ENCODE results near the gene GNAT3.

Gene GNAT3

DNA sequence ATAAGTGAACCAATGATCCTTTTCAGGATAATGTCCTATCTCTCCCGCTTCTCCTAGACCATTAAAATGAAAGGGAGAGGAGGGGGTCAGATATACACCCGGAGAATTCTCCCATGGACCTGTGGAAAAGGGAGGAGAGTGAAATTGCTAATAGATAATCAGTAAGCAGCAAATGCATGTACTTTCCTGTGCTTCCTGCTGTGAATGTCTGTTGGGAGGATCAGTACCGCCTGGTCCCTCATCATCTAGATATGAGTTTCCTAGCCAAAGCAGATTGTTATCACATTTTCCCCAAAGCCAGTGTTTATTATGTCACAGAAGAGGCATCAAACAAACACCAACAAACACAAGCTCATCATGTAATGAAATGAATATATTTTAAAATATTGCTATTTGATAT lies 96.8 kb downstream of the GNAT3 start:
- no peak overlapping the region for H3K4me3 ChIP-seq (ENCODE audit: low read depth in 1 of 2, low read length in 2 of 2)
- H2AFZ ChIP-seq (ENCODE audit: low read depth, low read length) = no peak overlapping the region
- no peak overlapping the region for H3K4me2 ChIP-seq (ENCODE audit: insufficient read depth, low read length)
- no peaks in the 10 kb centered on the region for H3K9me3 ChIP-seq (ENCODE audit: insufficient read depth, low read length, severe bottlenecking)
- no peaks in the 10 kb centered on the region for H3K4me1 ChIP-seq (ENCODE audit: insufficient read depth, low read length)
- H3K36me3 ChIP-seq (ENCODE audit: insufficient read depth, low read length) = no peaks in the 10 kb centered on the region
- no peaks in the 10 kb centered on the region for H3K27me3 ChIP-seq (ENCODE audit: insufficient read depth, low read length, poor library complexity)
- ATAC-seq (ENCODE audit: insufficient read depth, low read depth) (no peak), DNase-seq (no peak)
- H3K9ac ChIP-seq (ENCODE audit: low read depth, low read length) = no peak overlapping the region
- H3K79me2 ChIP-seq (ENCODE audit: insufficient read depth, low read length) = no peaks in the 10 kb centered on the region
- no peak overlapping the region for H3K27ac ChIP-seq (ENCODE audit: low read length)
- TF ChIP-seq, protein P1, sequence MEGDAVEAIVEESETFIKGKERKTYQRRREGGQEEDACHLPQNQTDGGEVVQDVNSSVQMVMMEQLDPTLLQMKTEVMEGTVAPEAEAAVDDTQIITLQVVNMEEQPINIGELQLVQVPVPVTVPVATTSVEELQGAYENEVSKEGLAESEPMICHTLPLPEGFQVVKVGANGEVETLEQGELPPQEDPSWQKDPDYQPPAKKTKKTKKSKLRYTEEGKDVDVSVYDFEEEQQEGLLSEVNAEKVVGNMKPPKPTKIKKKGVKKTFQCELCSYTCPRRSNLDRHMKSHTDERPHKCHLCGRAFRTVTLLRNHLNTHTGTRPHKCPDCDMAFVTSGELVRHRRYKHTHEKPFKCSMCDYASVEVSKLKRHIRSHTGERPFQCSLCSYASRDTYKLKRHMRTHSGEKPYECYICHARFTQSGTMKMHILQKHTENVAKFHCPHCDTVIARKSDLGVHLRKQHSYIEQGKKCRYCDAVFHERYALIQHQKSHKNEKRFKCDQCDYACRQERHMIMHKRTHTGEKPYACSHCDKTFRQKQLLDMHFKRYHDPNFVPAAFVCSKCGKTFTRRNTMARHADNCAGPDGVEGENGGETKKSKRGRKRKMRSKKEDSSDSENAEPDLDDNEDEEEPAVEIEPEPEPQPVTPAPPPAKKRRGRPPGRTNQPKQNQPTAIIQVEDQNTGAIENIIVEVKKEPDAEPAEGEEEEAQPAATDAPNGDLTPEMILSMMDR (IDR thresholded peaks at IDR 0.05; ENCODE audit: borderline replicate concordance, extremely low read depth, low read length, poor library complexity, severe bottlenecking) = no peak
- no peak for TF ChIP-seq EZH2 (IDR thresholded peaks at IDR 0.05; ENCODE audit: borderline replicate concordance, low read depth, low read length, severe bottlenecking)
- H4K20me1 ChIP-seq (ENCODE audit: insufficient read depth, low read length) = no peaks in the 10 kb centered on the region

DNA sequence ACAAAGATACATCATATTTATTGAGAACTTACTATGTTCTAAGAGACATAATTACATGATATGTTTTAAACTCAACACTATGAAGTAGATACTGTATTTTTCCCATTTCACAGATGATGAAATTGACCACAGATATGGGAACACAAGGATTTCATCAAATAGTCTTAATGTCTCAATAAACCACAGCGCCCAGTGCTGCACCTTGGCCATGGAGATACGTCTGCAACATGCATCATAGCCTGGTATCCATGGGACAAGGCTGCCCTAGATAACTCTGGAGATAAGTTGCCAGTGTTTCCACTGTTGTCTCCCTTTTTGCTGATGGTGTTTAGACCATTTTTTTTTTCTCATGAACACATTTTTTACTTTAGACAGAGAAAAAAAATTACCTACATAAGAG lies 97.5 kb downstream of the GNAT3 start:
- no peak overlapping the region for H2AFZ ChIP-seq (ENCODE audit: low read depth, low read length)
- H3K36me3 ChIP-seq (ENCODE audit: insufficient read depth, low read length) = no peaks in the 10 kb centered on the region
- DNase-seq (no peak), ATAC-seq (ENCODE audit: insufficient read depth, low read depth) (no peak)
- no peak overlapping the region for H3K4me2 ChIP-seq (ENCODE audit: insufficient read depth, low read length)
- no peaks in the 10 kb centered on the region for H3K79me2 ChIP-seq (ENCODE audit: insufficient read depth, low read length)
- no peaks in the 10 kb centered on the region for H3K27me3 ChIP-seq (ENCODE audit: insufficient read depth, low read length, poor library complexity)
- H3K9ac ChIP-seq (ENCODE audit: low read depth, low read length) = no peak overlapping the region
- no peak overlapping the region for H3K27ac ChIP-seq (ENCODE audit: low read length)
- no peaks in the 10 kb centered on the region for H4K20me1 ChIP-seq (ENCODE audit: insufficient read depth, low read length)
- H3K4me1 ChIP-seq (ENCODE audit: insufficient read depth, low read length) = no peaks in the 10 kb centered on the region
- no peaks in the 10 kb centered on the region for H3K9me3 ChIP-seq (ENCODE audit: insufficient read depth, low read length, severe bottlenecking)
- H3K4me3 ChIP-seq (ENCODE audit: low read depth in 1 of 2, low read length in 2 of 2) = no peak overlapping the region
- TF ChIP-seq, protein P1 (IDR thresholded peaks at IDR 0.05; ENCODE audit: borderline replicate concordance, extremely low read depth, low read length, poor library complexity, severe bottlenecking) = no peak
- no peak for TF ChIP-seq EZH2 (IDR thresholded peaks at IDR 0.05; ENCODE audit: borderline replicate concordance, low read depth, low read length, severe bottlenecking)

DNA sequence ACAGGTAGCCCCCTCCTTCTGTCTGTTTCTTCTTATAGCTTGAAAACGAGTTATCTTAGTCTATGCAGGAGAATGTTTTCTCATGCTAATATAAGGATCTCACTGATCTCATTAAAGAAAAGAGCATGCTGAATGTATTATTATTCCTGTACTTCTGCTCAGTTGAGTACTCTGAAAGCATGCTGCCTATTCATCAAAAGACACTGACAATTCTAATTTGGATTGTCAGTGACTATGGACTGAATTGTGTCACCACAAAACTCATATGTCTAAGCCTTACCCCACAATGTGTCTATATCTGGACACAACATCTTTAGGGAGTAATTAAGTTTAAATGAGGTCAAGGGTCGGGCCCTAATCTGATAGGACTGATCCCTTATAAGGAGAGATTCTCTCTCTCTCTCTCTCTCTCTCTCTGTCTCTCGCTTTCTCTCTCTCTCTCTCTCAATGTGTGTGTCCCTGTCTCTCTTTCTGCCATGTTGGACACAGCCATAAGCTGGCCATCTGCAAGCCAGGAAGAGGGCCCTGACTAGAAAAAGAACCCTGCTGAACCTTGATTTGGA lies 98.4 kb downstream of the GNAT3 start:
- Histone ChIP-seq H3K4me1 (ENCODE audit: insufficient read depth, low read length) (no peaks in the 10 kb centered on the region), H3K9ac (ENCODE audit: low read depth, low read length) (no peak overlapping the region), H2AFZ (ENCODE audit: low read depth, low read length) (no peak overlapping the region), H3K79me2 (ENCODE audit: insufficient read depth, low read length) (no peaks in the 10 kb centered on the region), H3K36me3 (ENCODE audit: insufficient read depth, low read length) (no peaks in the 10 kb centered on the region), H3K27me3 (ENCODE audit: insufficient read depth, low read length, poor library complexity) (no peaks in the 10 kb centered on the region), H3K4me2 (ENCODE audit: insufficient read depth, low read length) (no peak overlapping the region), H3K9me3 (ENCODE audit: insufficient read depth, low read length, severe bottlenecking) (no peaks in the 10 kb centered on the region), H3K27ac (ENCODE audit: low read length) (no peak overlapping the region), H4K20me1 (ENCODE audit: insufficient read depth, low read length) (no peaks in the 10 kb centered on the region), H3K4me3 (ENCODE audit: low read depth in 1 of 2, low read length in 2 of 2) (no peak overlapping the region)
- DNase-seq (no peak), ATAC-seq (ENCODE audit: insufficient read depth, low read depth) (no peak)
- TF ChIP-seq, protein P1 (IDR thresholded peaks at IDR 0.05; ENCODE audit: borderline replicate concordance, extremely low read depth, low read length, poor library complexity, severe bottlenecking) = no peak
- TF ChIP-seq EZH2 (IDR thresholded peaks at IDR 0.05; ENCODE audit: borderline replicate concordance, low read depth, low read length, severe bottlenecking) = no peak

DNA sequence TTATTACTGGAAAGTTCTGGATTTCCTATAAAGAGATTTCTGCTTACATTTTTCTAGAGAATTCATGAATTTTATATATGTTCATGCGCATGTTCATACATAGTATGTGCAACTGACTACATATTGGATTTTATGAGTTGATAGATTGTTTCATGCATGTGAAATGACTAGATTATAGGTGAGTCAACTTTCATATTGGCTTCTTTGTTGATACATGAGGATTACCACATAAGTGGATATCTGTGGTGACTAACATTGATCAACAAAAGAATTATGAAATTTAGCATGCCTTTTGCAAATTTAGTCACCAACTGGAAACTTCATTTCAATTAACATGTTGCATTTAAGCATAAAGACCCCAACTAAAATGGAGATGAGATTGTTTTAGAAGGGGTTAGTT lies 99.0 kb downstream of the GNAT3 start:
- no peaks in the 10 kb centered on the region for H3K4me1 ChIP-seq (ENCODE audit: insufficient read depth, low read length)
- H3K36me3 ChIP-seq (ENCODE audit: insufficient read depth, low read length) = no peaks in the 10 kb centered on the region
- H3K9me3 ChIP-seq (ENCODE audit: insufficient read depth, low read length, severe bottlenecking) = no peaks in the 10 kb centered on the region
- no peaks in the 10 kb centered on the region for H3K27me3 ChIP-seq (ENCODE audit: insufficient read depth, low read length, poor library complexity)
- no peak for TF ChIP-seq EZH2 (IDR thresholded peaks at IDR 0.05; ENCODE audit: borderline replicate concordance, low read depth, low read length, severe bottlenecking)
- TF ChIP-seq, protein P1 (IDR thresholded peaks at IDR 0.05; ENCODE audit: borderline replicate concordance, extremely low read depth, low read length, poor library complexity, severe bottlenecking) = no peak
- DNase-seq (no peak), ATAC-seq (ENCODE audit: insufficient read depth, low read depth) (no peak)
- H3K79me2 ChIP-seq (ENCODE audit: insufficient read depth, low read length) = no peaks in the 10 kb centered on the region
- H2AFZ ChIP-seq (ENCODE audit: low read depth, low read length) = no peak overlapping the region
- H3K27ac ChIP-seq (ENCODE audit: low read length) = no peak overlapping the region
- H3K9ac ChIP-seq (ENCODE audit: low read depth, low read length) = no peak overlapping the region
- no peak overlapping the region for H3K4me2 ChIP-seq (ENCODE audit: insufficient read depth, low read length)
- no peak overlapping the region for H3K4me3 ChIP-seq (ENCODE audit: low read depth in 1 of 2, low read length in 2 of 2)
- no peaks in the 10 kb centered on the region for H4K20me1 ChIP-seq (ENCODE audit: insufficient read depth, low read length)

All from DND-41 (cell line).